ENCODE results near the gene PPP2R2C.
A peak's percentile ranks its signal among the peaks of the same experiment; 100 is the strongest.

The PPP2R2C gene

DNA sequence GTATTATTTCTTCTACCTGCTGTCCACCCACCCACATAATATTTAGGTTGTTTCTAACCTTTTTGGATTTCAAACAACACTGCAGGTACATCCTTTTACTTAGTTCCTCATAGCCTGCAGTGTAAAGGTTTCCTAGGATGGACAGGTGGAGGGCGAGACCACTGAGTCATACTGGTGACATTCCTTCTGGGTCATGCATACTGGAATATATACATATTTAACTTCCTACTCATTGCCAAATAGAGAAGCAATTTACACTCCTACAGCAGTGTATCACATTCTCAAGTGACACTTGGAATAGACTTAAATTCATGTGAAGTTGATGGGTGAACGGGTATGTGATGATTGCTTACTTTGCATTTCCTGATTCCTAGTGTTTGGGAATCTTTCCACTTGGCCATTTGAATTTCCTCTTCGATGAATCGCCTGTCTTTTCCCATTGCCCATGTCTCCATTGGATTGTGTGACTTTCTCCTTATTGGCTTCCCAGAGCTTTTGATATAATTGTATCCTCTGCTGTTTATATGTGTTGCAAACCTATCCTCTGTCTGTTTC lies 8.2 kb upstream of the PPP2R2C start:
- DNase-seq (ENCODE audit: insufficient read length, low spot score) = no peak
- no peak for FAIRE-seq
- no peak for TF ChIP-seq POLR2A (IDR thresholded peaks at IDR 0.05; ENCODE audit: low read depth, low read length)

DNA sequence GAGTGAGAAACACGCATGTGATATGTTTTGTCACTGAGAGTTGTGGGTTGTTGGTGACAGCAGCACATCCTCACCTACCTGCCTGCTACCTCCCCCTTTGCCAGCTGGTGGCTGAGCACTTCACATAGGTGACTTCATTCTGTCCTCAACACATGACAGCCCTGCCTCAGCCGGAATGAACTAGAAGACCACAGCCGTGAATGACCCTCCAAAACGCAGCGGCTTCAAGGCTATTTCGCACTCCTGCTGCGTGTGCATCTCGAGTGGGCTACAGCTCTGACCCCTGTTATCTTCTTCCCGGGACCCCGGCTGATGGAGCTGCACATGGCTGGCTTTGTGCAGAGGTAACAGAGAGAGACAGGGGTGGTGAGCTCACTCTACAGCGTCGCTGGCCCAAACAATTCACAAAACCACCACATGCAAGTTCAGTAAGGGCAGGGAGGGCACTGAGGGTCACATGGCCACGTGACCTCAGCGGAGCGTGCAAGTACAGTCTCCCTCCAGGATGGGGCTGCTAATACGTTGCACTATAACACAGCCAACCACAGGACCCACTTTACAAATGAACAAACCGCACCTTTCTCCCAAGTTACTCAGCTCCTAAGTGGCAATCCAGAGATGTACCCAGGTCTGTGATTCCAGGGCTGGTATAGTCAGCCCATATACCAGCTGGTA lies 6.3 kb upstream of the PPP2R2C start:
- no peak for FAIRE-seq
- no peak for DNase-seq (ENCODE audit: insufficient read length, low spot score)
- TF ChIP-seq POLR2A (IDR thresholded peaks at IDR 0.05; ENCODE audit: low read depth, low read length) = no peak

DNA sequence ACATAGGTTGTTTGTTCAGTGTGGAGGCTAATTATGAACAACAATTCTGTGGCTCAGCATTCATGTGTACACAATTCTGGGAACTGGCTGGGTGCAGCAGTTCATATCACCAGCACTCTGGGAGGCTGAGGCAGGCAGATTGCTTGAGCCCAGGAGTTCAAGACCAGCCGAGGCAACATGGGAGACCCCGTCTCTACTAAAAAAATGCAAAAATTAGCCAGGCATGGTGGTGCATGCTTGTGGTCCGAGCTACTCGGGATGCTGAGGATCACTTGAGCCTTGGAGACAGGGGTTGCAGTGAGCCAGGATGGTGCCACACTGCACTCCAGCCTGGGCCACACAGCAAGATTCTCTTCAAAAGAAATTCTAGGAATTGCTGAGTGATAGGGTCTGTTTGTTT lies 4.5 kb upstream of the PPP2R2C start:
- DNase-seq (ENCODE audit: insufficient read length, low spot score) = no peak
- FAIRE-seq = no peak
- no peak for TF ChIP-seq POLR2A (IDR thresholded peaks at IDR 0.05; ENCODE audit: low read depth, low read length)

DNA sequence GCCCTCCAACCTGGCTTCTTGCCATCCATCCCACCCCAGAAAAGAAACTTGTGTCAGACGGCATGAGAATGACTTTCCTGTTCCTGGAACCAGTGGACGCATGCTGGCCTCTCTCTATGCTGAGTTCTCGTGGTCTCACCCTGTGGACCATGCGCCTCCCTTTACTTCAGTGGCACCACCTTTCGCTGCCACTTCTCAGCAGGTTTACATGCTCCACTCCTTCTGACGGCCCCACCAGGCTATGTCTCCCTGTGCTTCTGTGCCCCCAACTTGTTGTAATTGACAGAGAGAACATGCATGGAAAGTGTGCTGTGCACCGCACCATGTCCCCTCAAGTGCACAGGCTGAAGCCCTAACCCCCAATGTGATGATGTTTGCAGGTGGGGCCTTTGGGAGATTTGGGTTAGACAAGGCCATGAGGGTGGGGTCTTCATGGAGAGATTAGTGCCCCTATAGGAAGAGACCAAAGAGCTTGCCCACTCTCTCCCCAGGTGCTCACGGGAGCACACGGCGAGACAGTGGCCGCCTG lies 3.1 kb upstream of the PPP2R2C start:
- no peak for DNase-seq (ENCODE audit: insufficient read length, low spot score)
- TF ChIP-seq POLR2A (IDR thresholded peaks at IDR 0.05; ENCODE audit: low read depth, low read length) = no peak
- FAIRE-seq = no peak

DNA sequence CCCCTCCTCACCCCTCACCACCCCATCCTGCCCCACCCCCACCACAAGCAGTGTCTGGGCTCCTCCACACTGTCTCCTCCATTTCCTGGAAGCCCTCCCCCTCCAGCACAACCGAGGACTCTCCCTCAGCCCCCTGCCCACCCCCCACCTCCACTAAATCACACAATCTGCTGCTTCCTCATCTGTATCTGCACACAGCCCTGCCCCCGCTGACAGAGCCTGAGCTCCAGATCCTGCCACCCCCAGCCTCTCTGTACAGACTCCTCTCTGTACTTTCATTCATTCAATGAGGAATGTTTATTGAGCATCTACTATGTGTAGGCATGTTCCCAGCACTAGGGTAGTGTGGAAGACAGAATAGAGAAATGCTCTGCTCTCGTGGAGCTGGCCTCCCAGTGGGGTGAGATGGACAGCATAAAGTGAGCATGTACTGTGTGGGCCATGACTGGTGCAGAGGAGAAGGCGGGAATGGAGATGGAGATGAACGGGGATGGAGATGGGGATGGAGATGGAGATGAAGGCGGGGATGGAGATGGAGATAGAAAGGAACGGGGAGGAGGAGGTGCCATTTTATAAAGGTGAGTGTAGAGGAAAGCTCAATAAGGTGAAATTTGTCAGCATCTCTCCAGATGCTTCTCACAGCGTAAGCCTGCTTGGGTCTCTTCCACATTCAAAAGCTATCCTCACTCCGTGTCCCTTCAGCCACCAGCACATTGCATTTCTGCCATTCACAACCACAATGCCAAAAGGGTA lies 2.5 kb upstream of the PPP2R2C start:
- TF ChIP-seq POLR2A (IDR thresholded peaks at IDR 0.05; ENCODE audit: low read depth, low read length) = no peak
- FAIRE-seq (no peak), DNase-seq (ENCODE audit: insufficient read length, low spot score) (no peak)

DNA sequence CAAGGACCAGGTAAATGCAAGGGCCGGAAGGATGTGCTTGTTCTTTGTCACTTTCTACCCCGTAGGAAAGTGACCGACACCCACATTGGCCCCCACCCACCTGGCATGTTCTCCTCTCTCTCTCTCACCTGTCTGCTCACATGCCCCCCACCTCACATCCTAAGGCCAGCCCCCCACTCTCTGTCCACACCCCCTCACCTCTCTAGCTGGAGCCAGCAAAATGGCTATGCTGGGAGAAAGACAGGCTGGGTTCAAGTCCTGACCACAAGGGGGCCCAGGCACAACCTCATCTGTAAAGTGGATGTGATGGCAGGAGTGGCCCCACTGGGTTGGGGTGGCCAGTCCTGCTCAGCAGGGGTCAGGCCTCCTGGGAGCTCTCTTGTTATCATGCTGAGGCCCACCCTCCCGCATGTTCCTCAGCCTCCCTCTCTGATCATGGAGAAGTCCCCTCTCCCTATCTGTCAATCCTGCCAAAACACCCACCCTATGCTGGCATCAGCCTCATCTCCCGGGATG lies 1.7 kb upstream of the PPP2R2C start:
- no peak for TF ChIP-seq POLR2A (IDR thresholded peaks at IDR 0.05; ENCODE audit: low read depth, low read length)
- peak; percentile 50 for DNase-seq (ENCODE audit: insufficient read length, low spot score)
- no peak for FAIRE-seq

DNA sequence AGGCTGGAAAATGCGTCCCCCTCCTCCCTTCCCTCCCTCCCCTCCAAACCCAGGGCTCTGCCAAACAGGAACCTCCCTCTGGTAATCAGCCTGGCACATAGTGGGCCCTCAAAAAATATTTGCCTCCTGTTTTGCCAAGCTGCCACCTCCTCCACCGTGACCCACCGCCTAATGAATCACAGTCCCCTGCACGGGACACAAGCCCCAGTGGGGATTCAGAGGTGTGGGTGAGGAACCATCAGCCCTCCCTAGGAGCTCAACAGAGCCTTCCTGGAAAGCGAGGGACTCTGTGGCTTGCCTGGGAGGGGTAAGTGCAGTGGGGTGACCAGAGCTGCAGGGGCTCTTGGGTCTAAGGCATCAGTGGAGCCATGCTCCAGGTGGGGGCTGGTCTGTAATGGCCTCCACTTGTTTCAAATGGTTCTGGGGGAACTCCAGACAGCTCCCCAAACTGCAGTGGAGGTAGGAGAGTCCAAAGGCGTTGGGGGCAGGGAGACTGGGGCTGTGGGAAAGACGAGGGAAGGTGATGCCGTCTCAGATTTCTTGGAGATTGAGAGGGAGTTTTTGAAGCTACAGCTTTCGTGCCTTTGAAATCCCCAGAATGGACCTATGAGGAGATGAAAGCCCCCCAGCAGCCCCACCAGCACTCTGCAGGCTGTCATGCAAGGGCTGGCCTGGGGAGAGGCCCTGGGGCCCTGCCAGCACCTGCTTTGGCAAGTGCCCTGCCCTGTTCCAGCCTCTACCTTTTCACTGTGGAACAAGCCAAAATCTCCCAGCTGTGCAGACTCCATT lies 1.0 kb upstream of the PPP2R2C start:
- DNase-seq (ENCODE audit: insufficient read length, low spot score) = no peak
- no peak for TF ChIP-seq POLR2A (IDR thresholded peaks at IDR 0.05; ENCODE audit: low read depth, low read length)
- no peak for FAIRE-seq

DNA sequence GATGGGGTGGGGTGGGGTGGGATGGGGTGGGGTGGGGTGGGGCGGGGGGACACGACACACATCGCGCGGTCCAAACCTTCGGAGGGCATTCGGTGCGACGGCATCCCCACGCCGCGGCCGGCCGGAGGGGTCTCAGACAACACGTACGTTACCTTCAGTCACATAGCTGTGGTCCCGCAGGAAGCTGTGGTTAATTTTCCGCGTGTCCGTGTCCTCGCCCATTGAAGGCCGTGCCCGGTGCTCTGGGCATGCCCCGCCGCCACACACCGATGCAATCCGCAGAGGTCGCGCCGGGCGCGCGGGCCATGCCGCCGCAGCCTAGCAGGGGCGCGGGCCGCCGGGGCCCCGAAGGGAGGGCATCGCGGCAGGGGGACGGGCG lies 417 bp downstream of the PPP2R2C start:
- FAIRE-seq = no peak
- DNase-seq (ENCODE audit: insufficient read length, low spot score) = no peak
- TF ChIP-seq POLR2A (IDR thresholded peaks at IDR 0.05; ENCODE audit: low read depth, low read length) = no peak

DNA sequence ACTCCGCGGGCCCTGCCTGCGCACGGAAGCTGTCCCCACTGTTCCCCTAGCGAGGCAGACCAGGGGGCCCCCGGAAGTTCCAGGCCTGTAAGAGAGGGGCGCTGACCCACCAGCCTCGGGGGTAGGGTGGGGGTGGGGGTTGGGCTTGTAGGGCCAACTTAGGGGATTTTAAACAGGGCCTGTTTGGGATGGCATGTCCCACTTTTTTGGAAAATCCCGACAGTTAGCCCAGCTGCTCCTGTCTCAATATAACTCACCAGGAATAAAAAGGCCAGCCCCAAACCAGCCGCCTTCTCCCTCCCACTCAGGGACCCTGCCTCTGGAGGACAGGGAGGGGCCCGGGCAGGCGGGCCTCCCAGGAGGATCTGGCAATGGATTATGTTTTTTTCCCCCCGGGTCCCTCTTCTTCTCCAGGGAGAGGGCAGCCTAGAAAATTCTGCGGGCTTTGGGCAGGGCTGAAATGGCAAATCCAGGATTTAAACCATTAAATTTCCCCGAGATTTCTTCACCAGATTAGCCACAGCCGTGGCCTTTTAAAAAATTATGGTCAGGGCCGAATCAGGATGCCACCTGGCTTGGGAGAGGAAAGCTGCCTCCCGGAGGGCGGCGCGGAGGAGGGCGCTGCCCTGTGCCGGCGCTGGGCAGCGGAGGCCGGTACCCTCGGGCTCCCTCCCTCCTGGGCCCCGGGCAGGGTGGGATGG lies 957 bp downstream of the PPP2R2C start:
- FAIRE-seq (no peak), DNase-seq (ENCODE audit: insufficient read length, low spot score) (peak; percentile 47)
- TF ChIP-seq POLR2A (IDR thresholded peaks at IDR 0.05; ENCODE audit: low read depth, low read length) = no peak

DNA sequence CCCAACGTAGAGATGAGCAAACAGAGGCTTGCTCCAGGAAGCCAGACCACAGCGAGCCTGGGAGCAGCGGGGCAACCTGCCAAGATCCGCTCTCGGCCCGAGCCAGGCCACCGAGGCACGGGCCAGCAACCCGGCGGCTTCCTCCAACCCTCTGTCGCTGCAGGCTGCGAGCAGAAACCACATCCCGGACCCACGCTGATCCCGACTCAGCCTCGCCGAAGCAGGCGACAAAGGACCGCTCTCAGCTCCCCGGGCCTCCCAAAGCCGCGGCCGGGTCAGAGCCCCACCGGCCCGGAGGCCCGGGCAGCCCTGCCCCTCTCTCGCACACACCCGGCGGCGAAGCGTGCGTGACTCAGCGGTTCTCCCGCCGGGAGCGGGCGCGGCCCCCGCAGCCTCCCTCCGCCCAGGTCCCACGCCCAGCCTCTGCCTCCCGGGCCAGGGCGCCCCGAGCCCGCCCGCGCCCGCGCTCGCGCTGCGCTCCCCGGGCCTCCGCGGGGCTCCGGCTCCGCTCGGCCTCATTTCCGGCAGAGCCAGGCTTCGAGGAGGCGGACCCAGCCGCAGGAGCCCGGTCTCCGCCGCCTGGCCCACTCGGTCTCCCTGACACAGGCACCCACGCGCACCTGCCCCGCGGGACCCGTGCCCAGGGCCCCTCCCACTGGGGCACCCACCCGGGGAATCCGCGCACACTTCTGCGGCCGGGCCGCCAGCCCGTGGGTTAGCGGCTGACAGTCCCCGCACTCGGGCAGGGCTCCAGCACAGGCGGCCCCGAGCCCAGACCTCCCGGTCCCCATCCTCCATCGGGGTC lies 1.7 kb downstream of the PPP2R2C start:
- DNase-seq (ENCODE audit: insufficient read length, low spot score) (peak; percentile 88), FAIRE-seq (no peak)
- TF ChIP-seq POLR2A (IDR thresholded peaks at IDR 0.05; ENCODE audit: low read depth, low read length) = peak; percentile 35; the same call in 1 of the 2 replicates

DNA sequence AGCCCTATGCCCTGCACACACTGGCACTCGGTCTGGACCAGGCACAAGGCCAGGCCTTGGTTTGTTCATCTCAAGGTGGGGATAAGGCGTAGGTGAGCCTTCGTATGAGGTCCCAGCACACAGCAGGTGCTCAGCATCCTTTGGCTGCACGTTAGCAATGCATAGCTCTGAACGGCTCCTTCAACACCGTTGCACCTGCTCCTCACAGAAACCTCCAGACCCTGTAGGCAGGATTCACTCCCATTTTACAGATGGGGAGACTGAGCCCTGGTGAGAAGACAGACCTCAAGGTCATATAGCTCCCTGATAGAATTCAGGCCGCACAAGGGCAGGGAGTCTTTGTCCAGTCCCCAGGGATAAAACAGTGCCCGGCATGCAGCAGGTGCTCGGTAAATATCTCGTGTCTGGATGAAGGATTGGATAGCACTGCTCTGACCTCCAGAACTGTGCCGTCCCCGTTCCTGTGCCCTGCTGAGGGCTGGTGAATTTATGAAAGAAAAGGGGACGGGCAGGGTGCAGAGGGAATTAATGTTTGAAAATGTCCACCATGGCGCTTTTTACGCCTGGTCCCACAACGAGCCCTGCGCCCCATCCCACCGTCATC lies 2.4 kb downstream of the PPP2R2C start:
- no peak for TF ChIP-seq POLR2A (IDR thresholded peaks at IDR 0.05; ENCODE audit: low read depth, low read length)
- DNase-seq (ENCODE audit: insufficient read length, low spot score) = no peak
- FAIRE-seq = no peak

DNA sequence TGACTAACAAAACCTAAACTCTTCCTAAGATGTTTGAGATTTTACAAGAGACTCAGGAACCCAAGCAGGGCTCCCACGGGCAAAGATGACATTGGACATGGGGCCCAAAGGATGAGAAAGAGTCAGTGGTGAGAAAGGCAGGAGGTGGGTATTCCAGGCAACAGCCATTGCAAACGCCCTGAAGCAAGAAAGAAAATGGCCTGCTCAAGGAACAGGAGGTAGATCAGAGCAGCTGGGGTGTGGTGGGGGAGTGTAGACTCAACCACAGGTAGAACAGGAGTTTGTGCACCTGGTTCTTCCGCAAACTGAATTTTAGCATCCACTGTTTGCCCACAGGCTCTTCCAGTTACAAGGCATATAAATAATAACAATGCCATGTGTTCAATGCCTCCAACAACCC lies 3.3 kb downstream of the PPP2R2C start:
- no peak for TF ChIP-seq POLR2A (IDR thresholded peaks at IDR 0.05; ENCODE audit: low read depth, low read length)
- no peak for FAIRE-seq
- DNase-seq (ENCODE audit: insufficient read length, low spot score) = no peak

Measured in H54 (cell line).